K562 (cell line): ENCODE data around the gene PDE4A. TPM values are rescaled to one million over a fixed set of nuclear protein-coding genes. Genes with fewer than 3 reads are reported as not detected.

Source experiments
- MYBL2 ChIP-seq, 2 experiments: fragments of 450-650 bp in 1 of 2; sonication (generic) in 1 of 2; formaldehyde crosslinking in 1 of 2; IDR thresholded peaks; 2 replicates each; pipeline versions ENCODE4 v1.6.1 to v1.8.1; 2017 to 2022; ENCODE audit warnings: borderline replicate concordance in 1 of 2, inconsistent platforms in 1 of 2, low read depth in 1 of 2, mild to moderate bottlenecking in 1 of 2, missing genetic modification reagents in 1 of 2, moderate library complexity in 1 of 2
- polyA plus RNA-seq, 8 experiments: library from polyadenylated mRNA; depleted of rRNA in 4 of 8; stranded (reverse) in 5 of 8; unstranded in 3 of 8; fragments of >200 nt; fragmentation: Nextera tagmentation in 2 of 8; fragmentation: Illumina TruSeq in 1 of 8; extraction: Ambion mirVana in 2 of 8; extraction: Trizol in 1 of 8; gene quantifications; 2 replicates each; pipeline versions ENCODE4 v1.2.1 to v1.2.3, GENCODE V29; 2011 to 2014; ENCODE audit warnings: inconsistent platforms in 1 of 8, missing spikeins in 1 of 8
- total RNA-seq, 7 experiments: library from RNA; depleted of rRNA in 6 of 7; stranded (reverse); fragments of >200 nt in 6 of 7; fragmentation: Illumina TruSeq in 2 of 7; extraction: Trizol in 2 of 7; gene quantifications; 2 replicates each; pipeline versions ENCODE4 v1.2.1 to v1.2.3, GENCODE V29; 2011 to 2021; ENCODE audit warnings: low replicate concordance in 1 of 7
- TF ChIP-seq, protein P1 (sequence below): fragments of 450-650 bp; IDR thresholded peaks from 2 replicates; pipeline ENCODE4 v1.6.1; 2017; ENCODE audit warnings: mild to moderate bottlenecking, moderate library complexity
- TF ChIP-seq, protein P2 (sequence below), 2 experiments: fragments of 200-800 bp in 1 of 2; sonication (Bioruptor generic) in 1 of 2; sonication (generic) in 1 of 2; formaldehyde crosslinking in 1 of 2; IDR thresholded peaks in 1 of 2; conservative IDR thresholded peaks in 1 of 2; 2 replicates each; pipeline versions ENCODE4 v1.5.0 to v1.6.1; 2016 to 2020; ENCODE audit warnings: missing compliant biosample characterization in 1 of 2, missing genetic modification characterization in 1 of 2, missing genetic modification reagents in 1 of 2

PDE4A gene
- total and polyA plus RNA-seq, 9 of the 15 experiments (the other 6 are each of a cell fraction or from before 2014, with no cell fraction given) = 0.66 to 26.9 (median 4.6) TPM

DNA sequence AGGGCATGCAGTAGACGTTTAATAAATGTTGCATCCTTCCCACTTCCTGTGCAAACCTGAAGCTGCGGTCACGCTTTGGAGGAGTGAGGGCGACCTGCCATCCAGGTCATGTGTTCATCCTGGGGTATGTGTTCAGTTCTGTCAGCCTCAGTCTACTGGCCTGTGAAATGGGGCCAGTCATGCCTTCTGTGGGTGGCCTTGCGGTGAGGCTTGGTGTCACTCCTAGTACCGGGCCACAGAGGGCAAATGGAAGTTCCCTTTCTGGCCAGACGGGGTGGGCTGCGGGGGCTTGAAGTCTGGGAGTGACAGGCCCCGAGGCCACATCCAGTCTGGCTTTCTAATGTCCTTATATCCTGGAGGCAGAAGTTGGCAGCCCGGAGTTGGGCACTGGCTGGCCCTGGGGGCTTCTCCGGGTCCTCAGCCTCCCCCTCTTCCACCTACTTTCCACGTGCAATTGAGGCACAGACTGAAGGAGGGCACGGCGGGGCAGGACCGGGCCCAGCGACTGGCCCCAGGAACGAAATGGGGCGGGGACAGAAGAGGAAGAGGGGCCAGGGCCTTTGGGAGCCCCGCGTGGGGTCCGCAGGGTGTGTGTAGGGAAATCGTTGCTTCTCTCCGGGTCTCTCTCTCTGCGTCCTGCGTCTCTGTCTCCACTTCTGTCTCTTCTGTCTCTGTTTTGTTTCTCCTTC is 11.1 kb downstream of the PDE4A start (continued):
- TF ChIP-seq, protein P1, sequence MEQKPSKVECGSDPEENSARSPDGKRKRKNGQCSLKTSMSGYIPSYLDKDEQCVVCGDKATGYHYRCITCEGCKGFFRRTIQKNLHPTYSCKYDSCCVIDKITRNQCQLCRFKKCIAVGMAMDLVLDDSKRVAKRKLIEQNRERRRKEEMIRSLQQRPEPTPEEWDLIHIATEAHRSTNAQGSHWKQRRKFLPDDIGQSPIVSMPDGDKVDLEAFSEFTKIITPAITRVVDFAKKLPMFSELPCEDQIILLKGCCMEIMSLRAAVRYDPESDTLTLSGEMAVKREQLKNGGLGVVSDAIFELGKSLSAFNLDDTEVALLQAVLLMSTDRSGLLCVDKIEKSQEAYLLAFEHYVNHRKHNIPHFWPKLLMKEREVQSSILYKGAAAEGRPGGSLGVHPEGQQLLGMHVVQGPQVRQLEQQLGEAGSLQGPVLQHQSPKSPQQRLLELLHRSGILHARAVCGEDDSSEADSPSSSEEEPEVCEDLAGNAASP = no peak
- TF ChIP-seq MYBL2 (IDR thresholded peaks at IDR 0.05; ENCODE audit: low read depth) (peak; percentile 27; the same call in 1 of the 2 replicates), MYBL2 (CRISPR knock-in tag; IDR thresholded peaks at IDR 0.05; ENCODE audit: borderline replicate concordance) (no peak)
- TF ChIP-seq, protein P2, sequence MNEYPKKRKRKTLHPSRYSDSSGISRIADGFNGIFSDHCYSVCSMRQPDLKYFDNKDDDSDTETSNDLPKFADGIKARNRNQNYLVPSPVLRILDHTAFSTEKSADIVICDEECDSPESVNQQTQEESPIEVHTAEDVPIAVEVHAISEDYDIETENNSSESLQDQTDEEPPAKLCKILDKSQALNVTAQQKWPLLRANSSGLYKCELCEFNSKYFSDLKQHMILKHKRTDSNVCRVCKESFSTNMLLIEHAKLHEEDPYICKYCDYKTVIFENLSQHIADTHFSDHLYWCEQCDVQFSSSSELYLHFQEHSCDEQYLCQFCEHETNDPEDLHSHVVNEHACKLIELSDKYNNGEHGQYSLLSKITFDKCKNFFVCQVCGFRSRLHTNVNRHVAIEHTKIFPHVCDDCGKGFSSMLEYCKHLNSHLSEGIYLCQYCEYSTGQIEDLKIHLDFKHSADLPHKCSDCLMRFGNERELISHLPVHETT (CRISPR knock-in tag; conservative IDR thresholded peaks at IDR 0.05 in 1 of 2, IDR thresholded peaks at IDR 0.05 in 1 of 2) = no peak
